CD4-positive, alpha-beta T cell (primary cell): ENCODE results near the gene TRAPPC13. TPM values are rescaled to one million over a fixed set of nuclear protein-coding genes. Genes with fewer than 3 reads are reported as not detected.

ENCODE experiments used
- ATAC-seq: fragments of 200-7000 bp; cut with Tn5 transposase; one replicate; pipeline ENCODE4 v1.10.0; 2022; ENCODE audit warnings: mild to moderate bottlenecking; ENCODE audit not compliant: poor library complexity
- CTCF ChIA-PET: fragments of 350-600 bp; sonication (Branson Sonifier 250); formaldehyde crosslinking; loops from one replicate; lab custom pipeline; 2021; ENCODE audit warnings: antibody characterized with exemption, inconsistent platforms; lab: Charles Lee
- POLR2A ChIA-PET: fragments of 350-600 bp; sonication (Branson Sonifier 250); formaldehyde crosslinking; loops from one replicate; lab custom pipeline; 2021; ENCODE audit warnings: antibody characterized with exemption, inconsistent platforms; lab: Charles Lee
- DNase-seq, 14 experiments: peaks; one replicate each; pipeline ENCODE4 v3.0.0-alpha.2; 2013 to 2020; ENCODE audit warnings: mixed read lengths in 2 of 14
- H3K27ac ChIP-seq, 2 donors: one replicate each; pipeline versions ENCODE4 v1.5.1 to v1.7.0; 2013; ENCODE audit warnings: low read length in 2 of 2, low read depth in 1 of 2, mild to moderate bottlenecking in 1 of 2
- H3K27me3 ChIP-seq, 2 experiments: 1 replicate in 1 of 2; 2 replicates in 1 of 2; pipeline versions ENCODE4 v1.6.1 to v1.7.0; 2013; ENCODE audit warnings: low read length in 2 of 2, control low read depth in 1 of 2, mild to moderate bottlenecking in 1 of 2, moderate library complexity in 1 of 2; ENCODE audit not compliant: insufficient read depth in 2 of 2, control insufficient read depth in 1 of 2
- H3K36me3 ChIP-seq: one replicate; pipeline ENCODE4 v1.6.1; 2013; ENCODE audit warnings: low read length, control low read depth; ENCODE audit not compliant: insufficient read depth
- H3K4me1 ChIP-seq: one replicate; pipeline ENCODE4 v1.6.1; 2013; ENCODE audit warnings: low read length, control low read depth; ENCODE audit not compliant: insufficient read depth
- H3K4me3 ChIP-seq: one replicate; pipeline ENCODE4 v1.5.1; 2013; ENCODE audit warnings: mild to moderate bottlenecking, low read length, moderate library complexity
- H3K9me3 ChIP-seq, 2 experiments: 1 replicate in 1 of 2; 2 replicates in 1 of 2; pipeline versions ENCODE4 v1.6.1 to v1.7.0; 2013; ENCODE audit warnings: low read length in 2 of 2, mild to moderate bottlenecking in 2 of 2, control low read depth in 1 of 2, moderate library complexity in 1 of 2; ENCODE audit not compliant: control insufficient read depth in 1 of 2, insufficient read depth in 1 of 2
- H3K27ac Mint-ChIP-seq: one replicate; pipeline ENCODE4 v1.8.0; 2020; ENCODE audit warnings: mixed read lengths
- H3K27me3 Mint-ChIP-seq: one replicate; pipeline ENCODE4 v1.8.0; 2021; ENCODE audit warnings: mixed read lengths
- H3K36me3 Mint-ChIP-seq: one replicate; pipeline ENCODE4 v1.8.0; 2021; ENCODE audit warnings: low read depth, mixed read lengths
- H3K4me1 Mint-ChIP-seq: one replicate; pipeline ENCODE4 v1.8.0; 2021; ENCODE audit warnings: low read depth, mixed read lengths
- H3K4me3 Mint-ChIP-seq: one replicate; pipeline ENCODE4 v1.8.0; 2020; ENCODE audit warnings: mild to moderate bottlenecking, mixed read lengths
- H3K9me3 Mint-ChIP-seq: one replicate; pipeline ENCODE4 v1.8.0; 2020; ENCODE audit warnings: mixed read lengths
- CTCF ChIP-seq: fragments of 200-600 bp; IDR thresholded peaks from one replicate; pipeline ENCODE4 v1.8.0; 2022; ENCODE audit warnings: antibody characterized with exemption, mild to moderate bottlenecking
- intact Hi-C, 2 experiments: fragments of 100-400 bp; cut with DNase I in 1 of 2; cut with micrococcal nuclease in 1 of 2; formaldehyde crosslinking; loops; one replicate each; pipeline versions ENCODE4 v1.15.1 to v1.9.0; 2023 to 2025; cut with DNase I, micrococcal nuclease
- total RNA-seq, 174 experiments: library from RNA in 2 of 174; stranded (reverse) in 2 of 174; gene quantifications; one replicate each; pipeline ENCODE4 v1.2.3 and lab custom pipeline; 2021 to 2026

Gene TRAPPC13
- total RNA-seq, 2 experiments from 2014 or later, result 11.2 to 14.4 TPM

- ChIA-PET CTCF (no interaction called here), POLR2A (no interaction called here)
- H3K4me3 Mint-ChIP-seq, result no peak overlapping the region
These were observed 6.2 kb downstream of the TRAPPC13 start for GRCh38 chr5:65630981-65631380.

DNA sequence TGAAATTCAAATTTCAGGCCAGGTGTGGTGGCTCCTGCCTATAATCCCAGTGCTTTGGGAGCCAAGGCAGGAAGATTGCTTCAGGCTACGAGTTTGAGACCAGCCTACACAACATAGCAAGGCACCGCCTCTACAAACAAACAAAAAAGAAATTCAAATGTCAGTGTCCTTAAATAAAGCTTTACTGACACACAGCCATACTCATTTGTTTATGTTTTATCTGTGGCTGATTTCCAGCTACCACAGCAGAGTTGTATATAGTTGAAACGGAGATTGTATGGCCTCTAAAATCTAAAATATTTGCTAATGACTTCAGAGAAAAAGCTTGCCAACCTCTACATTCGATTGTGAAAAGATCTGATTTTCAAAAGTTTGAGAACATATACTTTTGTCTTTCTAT is 15.4 kb downstream of the TRAPPC13 start:
- Mint-ChIP-seq H3K27ac (no peak overlapping the region), H3K36me3 (peaks cover 59% of the 10 kb centered on the region), H3K27me3 (no peaks in the 10 kb centered on the region), H3K9me3 (no peaks in the 10 kb centered on the region), H3K4me3 (no peak overlapping the region), H3K4me1 (no peaks in the 10 kb centered on the region)
- Histone ChIP-seq H3K36me3 (peaks cover 39% of the 10 kb centered on the region), H3K4me3 (no peak overlapping the region), H3K27ac (no peak overlapping the region), H3K9me3 (no peaks in the 10 kb centered on the region), H3K4me1 (no peaks in the 10 kb centered on the region), H3K27me3 (no peaks in the 10 kb centered on the region)
- DNase-seq (no peak), ATAC-seq (no peak)
- TF ChIP-seq CTCF, result no peak
- intact Hi-C loops, result no loop called here
- CTCF ChIA-PET, result no interaction called here
- POLR2A ChIA-PET, result no interaction called here

More at GRCh38 chr5:65630981-65631380, 6.2 kb downstream of the TRAPPC13 start:
- H3K36me3 Mint-ChIP-seq, result peaks cover 42% of the 10 kb centered on the region
- Histone ChIP-seq H3K27ac (no peak overlapping the region), H3K4me3 (no peak overlapping the region), H3K9me3 (no peaks in the 10 kb centered on the region), H3K36me3 (peaks cover 16% of the 10 kb centered on the region), H3K4me1 (peaks cover 8% of the 10 kb centered on the region), H3K27me3 (no peaks in the 10 kb centered on the region)
- TF ChIP-seq CTCF, result no peak
- ATAC-seq, result no peak
- no peak overlapping the region for H3K27ac Mint-ChIP-seq
- DNase-seq, result no peak
- H3K9me3 Mint-ChIP-seq, result no peaks in the 10 kb centered on the region
- intact Hi-C loops, result no loop called here
- H3K4me1 Mint-ChIP-seq, result peaks cover 30% of the 10 kb centered on the region
- H3K27me3 Mint-ChIP-seq, result no peaks in the 10 kb centered on the region

DNA sequence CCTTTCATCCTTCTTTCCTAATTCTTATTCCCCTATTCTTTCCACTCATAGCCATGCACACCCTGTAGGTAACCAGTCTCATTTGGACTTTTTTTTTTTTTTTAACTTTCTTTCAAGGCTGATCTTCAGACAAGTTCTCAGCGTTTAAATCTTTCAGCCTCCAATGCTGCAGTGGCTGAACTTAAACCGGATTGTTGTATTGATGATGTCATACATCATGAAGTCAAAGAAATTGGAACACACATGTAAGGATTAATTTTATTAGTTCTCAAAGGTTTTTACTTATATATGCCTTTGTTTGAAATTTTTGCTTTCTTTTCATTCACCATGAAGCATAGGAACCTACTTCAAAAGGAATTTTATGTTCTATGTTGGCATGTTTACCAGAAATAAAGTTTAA is 22.1 kb downstream of the TRAPPC13 start:
- CTCF ChIA-PET, result no interaction called here
- no peaks in the 10 kb centered on the region for H3K4me1 Mint-ChIP-seq
- peaks cover 29% of the 10 kb centered on the region for H3K36me3 ChIP-seq
- H3K9me3 Mint-ChIP-seq, result no peaks in the 10 kb centered on the region
- H3K36me3 Mint-ChIP-seq, result peaks cover 54% of the 10 kb centered on the region
- no peaks in the 10 kb centered on the region for H3K9me3 ChIP-seq
- H3K4me3 ChIP-seq, result no peak overlapping the region
- intact Hi-C loops, result no loop called here
- no peak overlapping the region for H3K27ac ChIP-seq
- H3K27me3 Mint-ChIP-seq, result no peaks in the 10 kb centered on the region
- no peak overlapping the region for H3K4me3 Mint-ChIP-seq
- H3K27me3 ChIP-seq, result no peaks in the 10 kb centered on the region
- POLR2A ChIA-PET, result no interaction called here
- DNase-seq (no peak), ATAC-seq (no peak)
- no peaks in the 10 kb centered on the region for H3K4me1 ChIP-seq
- no peak overlapping the region for H3K27ac Mint-ChIP-seq
- no peak for TF ChIP-seq CTCF
